ENCODE measurements around the gene CLPTM1L. TPM values are rescaled to one million over a fixed set of nuclear protein-coding genes. Genes with fewer than 3 reads are reported as not detected.

Gene CLPTM1L
- total and polyA plus RNA-seq, 4 donors: 66.0 to 95.5 (median 71.8) TPM

- H3K36me3 ChIP-seq (ENCODE audit: control insufficient read depth in 1 of 2, insufficient read depth in 2 of 2, low read length in 1 of 2): peaks cover 0 to 16% of the 10 kb centered on the region in 2 donors
- no peak for ATAC-seq (ENCODE audit: low FRiP score)
- intact Hi-C loops (cut with DNase I): no loop called here
These were observed 26.1 kb downstream of the CLPTM1L start for GRCh38 chr5:1318659-1319251.

GRCh38 chr5:1317921-1318565 is 26.9 kb downstream of the CLPTM1L start:
- ATAC-seq (ENCODE audit: low FRiP score): no peak
- no peaks in the 10 kb centered on the region for H3K4me1 ChIP-seq (ENCODE audit: control insufficient read depth in 1 of 2, insufficient read depth in 2 of 2, low read length in 2 of 2)
- intact Hi-C loops (cut with DNase I): no loop called here
- no peak overlapping the region for H3K4me3 ChIP-seq (ENCODE audit: low read length in 2 of 2)
- DNase-seq: peak; percentile 13 to 50
- H3K27ac ChIP-seq (ENCODE audit: low read depth in 1 of 2, low read length in 2 of 2): no peak overlapping the region
- H3K9me3 ChIP-seq (ENCODE audit: control insufficient read depth, low read length): no peaks in the 10 kb centered on the region
- 70 to 85% methylated on average over 26 of the region's 26 CpGs for WGBS, 2 donors
- H3K27me3 ChIP-seq (ENCODE audit: control insufficient read depth in 1 of 2, insufficient read depth in 2 of 2, low read length in 1 of 2): no peaks in the 10 kb centered on the region
- peaks cover 0 to 16% of the 10 kb centered on the region in 2 donors for H3K36me3 ChIP-seq (ENCODE audit: control insufficient read depth in 1 of 2, insufficient read depth in 2 of 2, low read length in 1 of 2)

More at GRCh38 chr5:1318659-1319251, 26.1 kb downstream of the CLPTM1L start:
- Histone ChIP-seq H3K27me3 (ENCODE audit: control insufficient read depth in 1 of 2, insufficient read depth in 2 of 2, low read length in 1 of 2) (no peaks in the 10 kb centered on the region), H3K27ac (ENCODE audit: low read depth in 1 of 2, low read length in 2 of 2) (no peak overlapping the region), H3K9me3 (ENCODE audit: control insufficient read depth, low read length) (no peaks in the 10 kb centered on the region), H3K4me3 (ENCODE audit: low read length in 2 of 2) (no peak overlapping the region), H3K4me1 (ENCODE audit: control insufficient read depth in 1 of 2, insufficient read depth in 2 of 2, low read length in 2 of 2) (no peaks in the 10 kb centered on the region)
- 92 to 93% methylated on average over 29 of the region's 29 CpGs for WGBS, 2 donors
- DNase-seq: peak; percentile 48 to 75

GRCh38 chr5:1316588-1317340 is 28.1 kb downstream of the CLPTM1L start:
- Histone ChIP-seq H3K27ac (ENCODE audit: low read depth in 1 of 2, low read length in 2 of 2) (no peak overlapping the region), H3K4me1 (ENCODE audit: control insufficient read depth in 1 of 2, insufficient read depth in 2 of 2, low read length in 2 of 2) (no peaks in the 10 kb centered on the region), H3K36me3 (ENCODE audit: control insufficient read depth in 1 of 2, insufficient read depth in 2 of 2, low read length in 1 of 2) (peaks cover 0 to 14% of the 10 kb centered on the region in 2 donors), H3K9me3 (ENCODE audit: control insufficient read depth, low read length) (no peaks in the 10 kb centered on the region), H3K4me3 (ENCODE audit: low read length in 2 of 2) (no peak overlapping the region), H3K27me3 (ENCODE audit: control insufficient read depth in 1 of 2, insufficient read depth in 2 of 2, low read length in 1 of 2) (no peaks in the 10 kb centered on the region)
- intact Hi-C loops (cut with DNase I): no loop called here
- 63 to 68% methylated on average over 17 of the region's 17 CpGs for WGBS, 2 donors
- ATAC-seq (ENCODE audit: low FRiP score) (no peak), DNase-seq (peak in 1 of 2 donors; percentile 38)

- Histone ChIP-seq H3K36me3 (ENCODE audit: control insufficient read depth in 1 of 2, insufficient read depth in 2 of 2, low read length in 1 of 2) (peaks cover 0 to 12% of the 10 kb centered on the region in 2 donors), H3K27ac (ENCODE audit: low read depth in 1 of 2, low read length in 2 of 2) (no peak overlapping the region), H3K4me3 (ENCODE audit: low read length in 2 of 2) (no peak overlapping the region), H3K27me3 (ENCODE audit: control insufficient read depth in 1 of 2, insufficient read depth in 2 of 2, low read length in 1 of 2) (no peaks in the 10 kb centered on the region), H3K4me1 (ENCODE audit: control insufficient read depth in 1 of 2, insufficient read depth in 2 of 2, low read length in 2 of 2) (no peaks in the 10 kb centered on the region), H3K9me3 (ENCODE audit: control insufficient read depth, low read length) (no peaks in the 10 kb centered on the region)
- DNase-seq (peak; percentile 32 to 74), ATAC-seq (ENCODE audit: low FRiP score) (no peak)
- intact Hi-C loops (cut with DNase I): no loop called here
- 29% methylated on average over 33 of the region's 33 CpGs for WGBS, 2 donors
These were observed 29.0 kb downstream of the CLPTM1L start for GRCh38 chr5:1315709-1316587.

- no peaks in the 10 kb centered on the region for H3K4me1 ChIP-seq (ENCODE audit: control insufficient read depth in 1 of 2, insufficient read depth in 2 of 2, low read length in 2 of 2)
These were observed 29.7 kb downstream of the CLPTM1L start for GRCh38 chr5:1315018-1315708.

GRCh38 chr5:1314564-1314982 is 30.3 kb downstream of the CLPTM1L start:
- ATAC-seq (ENCODE audit: low FRiP score) (no peak), DNase-seq (peak; percentile 34 to 63)
- no peaks in the 10 kb centered on the region for H3K27me3 ChIP-seq (ENCODE audit: control insufficient read depth in 1 of 2, insufficient read depth in 2 of 2, low read length in 1 of 2)
- no peaks in the 10 kb centered on the region for H3K9me3 ChIP-seq (ENCODE audit: control insufficient read depth, low read length)
- intact Hi-C loops (cut with DNase I): no loop called here
- no peak overlapping the region for H3K4me3 ChIP-seq (ENCODE audit: low read length in 2 of 2)
- no peaks in the 10 kb centered on the region for H3K4me1 ChIP-seq (ENCODE audit: control insufficient read depth in 1 of 2, insufficient read depth in 2 of 2, low read length in 2 of 2)
- peaks cover 0 to 5% of the 10 kb centered on the region in 2 donors for H3K36me3 ChIP-seq (ENCODE audit: control insufficient read depth in 1 of 2, insufficient read depth in 2 of 2, low read length in 1 of 2)
- WGBS, 2 donors: 91 to 94% methylated on average over 13 of the region's 13 CpGs
- no peak overlapping the region for H3K27ac ChIP-seq (ENCODE audit: low read depth in 1 of 2, low read length in 2 of 2)

More at GRCh38 chr5:1315018-1315708, 29.7 kb downstream of the CLPTM1L start:
- DNase-seq (peak; percentile 12 to 61), ATAC-seq (ENCODE audit: low FRiP score) (no peak)
- H3K36me3 ChIP-seq (ENCODE audit: control insufficient read depth in 1 of 2, insufficient read depth in 2 of 2, low read length in 1 of 2): peaks cover 0 to 8% of the 10 kb centered on the region in 2 donors
- H3K9me3 ChIP-seq (ENCODE audit: control insufficient read depth, low read length): no peaks in the 10 kb centered on the region
- intact Hi-C loops (cut with DNase I): no loop called here
- H3K27me3 ChIP-seq (ENCODE audit: control insufficient read depth in 1 of 2, insufficient read depth in 2 of 2, low read length in 1 of 2): no peaks in the 10 kb centered on the region
- H3K27ac ChIP-seq (ENCODE audit: low read depth in 1 of 2, low read length in 2 of 2): no peak overlapping the region
- 80 to 85% methylated on average over 13 of the region's 13 CpGs for WGBS, 2 donors
- no peak overlapping the region for H3K4me3 ChIP-seq (ENCODE audit: low read length in 2 of 2)

- WGBS, 2 donors: 64 to 72% methylated on average over 25 of the region's 25 CpGs
- Histone ChIP-seq H3K9me3 (ENCODE audit: control insufficient read depth, low read length) (no peaks in the 10 kb centered on the region), H3K4me1 (ENCODE audit: control insufficient read depth in 1 of 2, insufficient read depth in 2 of 2, low read length in 2 of 2) (no peaks in the 10 kb centered on the region), H3K4me3 (ENCODE audit: low read length in 2 of 2) (no peak overlapping the region), H3K27ac (ENCODE audit: low read depth in 1 of 2, low read length in 2 of 2) (no peak overlapping the region), H3K36me3 (ENCODE audit: control insufficient read depth in 1 of 2, insufficient read depth in 2 of 2, low read length in 1 of 2) (no peaks in the 10 kb centered on the region), H3K27me3 (ENCODE audit: control insufficient read depth in 1 of 2, insufficient read depth in 2 of 2, low read length in 1 of 2) (no peaks in the 10 kb centered on the region)
- intact Hi-C loops (cut with DNase I): no loop called here
- ATAC-seq (ENCODE audit: low FRiP score): no peak
- peak; percentile 35 to 74 for DNase-seq
These were observed 31.7 kb downstream of the CLPTM1L start for GRCh38 chr5:1312993-1313833.
